Measurements from ENCODE around the gene ABCA4.
"Not testable (repeated sequence)": the region's sequence is repeated elsewhere in the genome, so short reads cannot be mapped to it uniquely, and the experiment has no call there.

ABCA4 gene

GRCh38 chr1:94120991-94121390 is at the start of gene ABCA4:
Gene ABCA4 (minus strand): TSS chr1:94121148. CDS start chr1:94121045, 103 bp downstream.
- DNase-seq, result no peak

DNA sequence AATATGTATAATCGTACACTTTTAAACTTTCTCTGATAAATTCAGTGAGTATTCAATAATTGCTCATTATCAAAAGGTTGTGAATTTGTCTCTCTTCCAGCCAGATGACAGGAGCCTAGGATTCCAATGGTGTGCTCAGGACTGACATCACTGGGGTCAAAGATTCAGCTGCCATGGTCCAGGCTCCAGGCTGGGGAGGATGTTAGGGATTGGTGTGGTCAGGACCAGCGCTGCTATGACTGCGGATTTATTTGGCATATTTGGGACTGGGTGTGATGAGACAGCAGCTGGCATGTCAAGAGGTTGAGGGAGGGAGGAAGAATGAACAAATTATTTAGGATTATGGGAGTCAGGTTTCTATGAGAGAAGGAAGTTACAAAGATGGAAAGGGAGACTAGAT is 48.2 kb upstream of the ABCA4 start:
- DNase-seq, result no peak

DNA sequence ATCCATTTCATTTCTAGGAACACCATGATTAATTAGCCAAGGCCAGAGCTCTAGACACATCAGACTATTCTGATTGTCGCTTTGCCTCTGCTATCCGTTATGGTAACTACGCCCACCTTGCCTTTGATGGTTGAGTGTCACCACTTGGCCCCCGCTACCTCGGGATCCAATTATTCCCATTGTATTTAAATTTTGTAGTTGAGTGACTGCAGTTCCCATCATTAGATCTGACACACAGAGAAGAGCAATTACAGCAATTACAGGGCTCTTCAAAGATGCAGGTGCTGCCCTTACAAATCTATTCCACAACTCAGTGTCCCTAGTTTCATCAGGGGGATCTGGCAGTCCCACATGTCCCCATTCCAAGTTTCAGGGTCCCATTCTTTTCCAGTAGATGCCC is 44.9 kb upstream of the ABCA4 start:
- no peak for DNase-seq

DNA sequence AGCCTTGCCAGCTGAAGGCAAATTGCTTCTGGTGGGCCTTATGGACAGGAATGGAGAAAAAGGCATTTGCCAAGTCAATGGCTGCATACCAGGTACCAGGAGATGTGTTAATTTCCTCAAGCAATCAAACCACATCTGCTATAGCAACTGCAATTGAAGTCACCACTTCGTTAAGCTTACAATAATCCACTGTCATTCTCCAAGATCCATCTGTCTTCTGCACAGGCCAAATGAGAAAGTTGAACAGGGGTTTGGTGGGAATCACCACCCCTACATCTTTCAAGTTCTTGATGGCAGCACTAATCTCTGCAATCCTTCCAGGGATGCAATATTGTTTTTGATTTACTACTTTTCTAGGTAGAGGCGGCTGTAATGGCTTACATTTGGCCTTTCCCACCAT is 43.9 kb upstream of the ABCA4 start:
- not testable (repeated sequence) for DNase-seq

DNA sequence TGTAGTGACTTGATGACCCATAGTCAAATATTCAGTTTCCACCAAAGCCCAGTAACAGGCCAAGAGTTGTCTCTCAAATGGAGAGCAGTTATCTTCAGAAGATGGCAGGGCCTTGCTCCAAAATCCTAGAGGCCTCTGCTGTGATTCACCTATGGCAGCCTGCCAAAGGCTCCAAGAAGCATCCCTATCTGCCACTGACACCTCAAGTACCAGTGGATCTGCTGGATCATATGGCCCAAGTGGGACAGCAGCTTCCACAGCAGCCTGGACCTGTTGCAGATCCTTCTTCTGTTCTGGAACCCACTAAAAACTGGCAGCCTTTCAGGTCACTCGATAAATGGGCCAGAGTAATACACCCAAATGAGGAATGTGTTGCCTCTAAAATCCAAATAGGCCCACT is 43.2 kb upstream of the ABCA4 start:
- not testable (repeated sequence) for DNase-seq

DNA sequence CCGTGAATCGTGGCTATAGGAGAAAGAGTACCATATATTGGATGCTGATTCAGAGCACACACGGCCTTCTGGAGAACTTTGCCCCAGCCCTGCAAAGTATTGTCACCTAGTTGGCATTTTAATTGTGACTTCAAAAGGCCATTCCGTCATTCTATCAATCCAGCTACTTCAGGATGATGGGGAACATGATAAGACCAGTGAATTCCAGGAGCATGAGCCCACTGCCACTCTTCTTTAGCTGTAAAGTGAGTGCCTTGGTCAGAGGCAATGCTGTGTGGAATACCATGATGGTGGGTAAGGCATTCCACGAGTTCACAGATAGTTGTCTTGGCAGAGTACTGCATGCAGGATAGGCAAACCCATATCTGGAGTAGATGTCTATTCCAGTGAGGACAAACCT is 42.3 kb upstream of the ABCA4 start:
- not testable (repeated sequence) for DNase-seq

DNA sequence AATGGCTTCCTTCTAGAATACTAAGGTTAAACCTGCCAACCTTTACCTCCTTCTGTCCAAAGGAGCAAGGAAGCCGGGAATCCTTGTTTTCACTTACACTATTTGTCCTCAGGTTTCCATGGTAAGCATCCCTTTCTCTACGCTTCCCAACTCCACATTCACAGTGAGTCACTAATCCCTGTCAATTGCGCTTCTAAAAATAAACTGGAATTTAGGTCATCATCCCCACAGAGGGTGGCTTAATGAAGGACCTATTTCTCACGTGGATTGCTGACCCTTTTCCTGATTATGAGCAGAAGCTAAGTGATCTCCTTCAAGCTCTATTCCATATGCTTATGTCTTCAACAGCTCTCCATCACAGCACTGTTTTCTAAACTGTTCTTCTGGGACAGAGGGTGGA is 39.9 kb upstream of the ABCA4 start:
- no peak for DNase-seq

GRCh38 chr1:94156096-94156625 is 35.2 kb upstream of the ABCA4 start:
- no peak for DNase-seq

DNA sequence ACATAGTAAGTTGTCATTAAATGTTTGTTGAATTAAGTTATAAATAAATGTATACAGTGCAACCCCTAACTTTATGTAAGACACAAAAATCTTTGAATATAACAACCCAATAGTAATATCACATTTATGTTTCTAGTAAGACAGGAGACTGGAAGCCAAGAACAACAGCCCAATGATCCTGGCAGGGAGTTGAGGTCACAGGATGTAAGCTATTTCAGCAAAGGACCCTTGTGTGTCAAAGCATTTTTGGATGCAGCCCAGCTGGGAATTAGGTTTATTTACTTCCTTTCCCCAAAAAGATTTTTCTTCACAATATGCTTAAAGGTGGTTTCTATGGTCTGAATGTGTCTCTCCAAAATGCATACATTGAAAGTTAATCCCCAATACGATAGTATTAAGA is 34.0 kb upstream of the ABCA4 start:
- DNase-seq, result no peak

- DNase-seq, result no peak
Observed at GRCh38 chr1:94153133-94153532, 32.2 kb upstream of the ABCA4 start.

GRCh38 chr1:94149166-94149565 is 28.2 kb upstream of the ABCA4 start:
- not testable (repeated sequence) for DNase-seq

GRCh38 chr1:94146273-94146672 is 25.3 kb upstream of the ABCA4 start:
- DNase-seq, result no peak

DNA sequence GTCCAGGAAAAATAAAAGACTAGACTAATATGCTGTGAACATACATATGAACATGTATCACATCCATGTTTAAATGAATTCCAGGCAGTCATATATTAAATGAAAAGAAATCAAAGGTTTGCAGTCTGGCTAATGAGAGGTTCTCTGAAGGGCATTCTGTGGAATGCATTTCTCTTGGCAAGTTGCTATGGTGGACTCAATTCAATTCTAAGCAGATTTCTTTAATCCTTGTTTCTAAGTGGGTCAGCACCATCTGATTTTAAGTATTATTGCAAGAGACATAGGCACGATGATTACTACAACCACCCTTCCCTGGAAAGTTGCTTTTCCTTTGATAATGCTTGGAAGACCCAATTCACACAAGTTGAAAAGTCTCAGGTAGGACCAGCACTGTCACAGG is 23.9 kb upstream of the ABCA4 start:
- no peak for DNase-seq

DNA sequence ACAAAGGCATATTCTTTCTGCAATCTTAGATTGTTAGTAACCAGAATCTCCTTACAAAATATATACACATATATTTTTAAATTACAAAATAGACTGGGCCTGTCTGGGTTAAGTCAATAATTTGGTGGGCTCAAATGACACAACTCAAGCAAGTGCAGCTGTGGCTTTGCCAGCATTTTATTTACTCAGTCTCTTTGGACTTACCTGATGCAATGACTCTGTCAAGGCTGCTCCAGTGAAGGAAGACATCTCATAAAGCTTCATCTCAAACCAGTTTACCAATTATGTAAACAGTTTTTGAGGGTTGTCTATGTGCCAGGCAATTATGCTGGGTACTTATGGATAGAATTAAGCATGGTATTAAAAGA is 22.8 kb upstream of the ABCA4 start:
- no peak for DNase-seq

GRCh38 chr1:94143173-94143808 is 22.3 kb upstream of the ABCA4 start:
- DNase-seq, result no peak

DNA sequence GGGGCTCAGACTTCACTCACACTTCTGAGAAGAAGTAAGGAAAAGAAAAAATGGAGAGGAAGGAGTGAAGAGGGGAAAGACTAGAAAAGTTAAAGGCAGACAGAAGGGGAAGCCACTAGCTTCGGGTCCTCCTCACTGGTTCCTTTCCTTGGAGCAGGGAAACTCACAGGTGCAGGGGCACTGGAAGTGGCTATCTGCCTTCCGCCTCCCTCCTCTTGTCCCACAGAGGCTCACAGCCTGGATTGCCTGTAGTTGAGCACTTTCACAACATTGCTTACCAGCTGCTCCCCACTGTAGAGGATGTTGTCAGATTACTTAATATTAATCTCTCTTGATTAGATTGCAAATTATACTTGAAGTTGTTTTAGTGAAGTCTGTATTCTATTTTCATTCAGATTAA is 21.6 kb upstream of the ABCA4 start:
- no peak for DNase-seq

DNA sequence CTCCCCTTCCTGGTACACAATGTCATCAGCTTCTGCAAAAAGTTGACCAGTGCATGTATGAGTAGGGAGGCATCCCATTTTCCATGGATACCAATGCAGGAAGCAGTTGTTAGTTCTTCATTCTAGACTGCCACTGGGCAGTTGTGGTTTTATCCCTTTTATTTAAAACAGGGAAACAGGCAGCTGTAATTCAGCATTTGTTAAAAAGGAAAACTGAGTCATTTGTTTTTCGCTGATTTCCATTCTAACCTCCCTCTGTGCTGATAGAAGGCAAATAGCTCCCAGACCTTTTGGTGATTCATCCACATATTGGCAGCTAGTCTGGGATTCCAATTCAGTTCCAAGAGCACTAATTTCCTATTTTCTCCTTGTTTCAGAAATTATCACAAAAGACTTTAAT is 21.1 kb upstream of the ABCA4 start:
- DNase-seq, result no peak

GRCh38 chr1:94132111-94132510 is 11.2 kb upstream of the ABCA4 start:
- no peak for DNase-seq

GRCh38 chr1:94130851-94131595 is 10.1 kb upstream of the ABCA4 start:
- DNase-seq, result no peak

GRCh38 chr1:94126651-94127050 is 5.7 kb upstream of the ABCA4 start:
- DNase-seq, result no peak

- no peak for DNase-seq
Observed at GRCh38 chr1:94125551-94126514, 4.9 kb upstream of the ABCA4 start.

DNA sequence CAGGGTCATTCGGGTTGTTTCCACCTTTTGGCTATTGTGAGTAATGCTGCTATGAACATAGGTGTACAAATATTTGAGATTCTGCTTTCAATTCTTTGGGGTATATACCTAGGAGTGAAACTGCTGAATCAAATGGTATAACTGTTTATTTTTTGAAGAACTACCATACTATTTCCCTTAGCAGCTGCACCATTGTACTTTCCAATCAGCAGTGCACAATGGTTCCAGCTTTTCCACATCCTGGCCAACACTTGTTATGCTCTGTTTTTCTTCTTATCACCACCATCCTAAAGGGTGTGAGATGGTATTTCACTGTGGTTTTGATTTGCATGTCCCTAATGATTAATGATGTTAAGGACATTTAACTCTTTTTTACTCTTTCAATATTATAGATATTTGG is 3.6 kb upstream of the ABCA4 start:
- DNase-seq, result no peak

DNA sequence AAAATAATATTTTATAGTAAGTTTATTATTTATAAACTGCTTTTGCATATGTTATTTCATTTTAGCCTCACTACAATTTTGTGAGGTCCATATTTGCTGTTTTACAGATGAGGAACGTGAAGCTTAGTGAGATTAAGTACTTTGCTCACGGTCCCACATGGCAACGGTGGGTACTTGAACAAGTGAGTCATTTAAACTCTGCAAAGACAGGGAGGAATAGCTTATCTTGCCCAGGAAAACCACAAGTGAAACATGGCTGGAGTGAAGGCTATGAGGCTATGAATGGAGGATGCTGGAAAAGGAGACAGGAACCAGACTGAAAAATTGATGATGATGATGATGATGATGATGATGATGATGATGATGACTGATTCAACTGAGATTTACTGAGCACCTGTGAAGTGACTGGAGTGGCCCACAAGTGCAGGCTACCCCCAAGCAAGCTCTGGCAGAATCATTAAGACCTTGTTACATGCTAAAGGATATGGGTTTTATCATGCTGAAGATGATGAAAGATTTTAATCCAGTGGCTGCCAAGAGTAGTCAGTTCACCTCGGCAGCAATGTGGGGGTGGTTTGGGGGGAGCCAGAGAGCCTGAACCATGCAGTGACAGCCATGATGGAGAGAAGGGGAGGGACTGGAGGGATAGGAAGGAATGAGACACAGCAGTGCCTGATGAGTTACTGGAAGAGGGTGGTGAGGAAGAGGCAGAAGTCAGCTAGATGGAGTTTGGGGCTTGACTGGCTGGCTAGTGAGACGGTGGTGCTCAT is 1.4 kb upstream of the ABCA4 start:
- no peak for DNase-seq
